Neural cell (in vitro differentiated cells): ENCODE data around the gene ADAMTS16.

ENCODE experiments used
- CTCF ChIP-seq: fragments of 450-650 bp; IDR thresholded peaks from 2 replicates; pipeline ENCODE4 v1.5.1; 2014; ENCODE audit warnings: antibody characterized with exemption, mild to moderate bottlenecking, moderate library complexity; ENCODE audit not compliant: poor library complexity, severe bottlenecking
- EP300 ChIP-seq: fragments of 450-650 bp; conservative IDR thresholded peaks from 2 replicates; pipeline ENCODE4 v1.6.1; 2014; ENCODE audit warnings: antibody characterized with exemption, mild to moderate bottlenecking, moderate library complexity; ENCODE audit not compliant: poor library complexity, severe bottlenecking
- EZH2 ChIP-seq: fragments of 200-600, 300-800 bp; shearing (Covaris generic), sonication (generic); IDR thresholded peaks from 2 replicates; pipeline ENCODE4 v1.6.1; 2014; ENCODE audit warnings: antibody characterized with exemption, low read length, borderline replicate concordance, mild to moderate bottlenecking; ENCODE audit not compliant: insufficient read depth, poor library complexity, severe bottlenecking
- POLR2AphosphoS5 ChIP-seq: IDR thresholded peaks from 2 replicates; pipeline ENCODE4 v1.6.1; 2012
- RAD21 ChIP-seq: fragments of 450-650 bp; conservative IDR thresholded peaks from 2 replicates; pipeline ENCODE4 v1.6.1; 2014; ENCODE audit warnings: antibody characterized with exemption, mild to moderate bottlenecking, moderate library complexity
- SMC3 ChIP-seq: fragments of 450-650 bp; conservative IDR thresholded peaks from 2 replicates; pipeline ENCODE4 v1.6.1; 2014; ENCODE audit warnings: antibody characterized with exemption, mild to moderate bottlenecking, moderate library complexity; ENCODE audit not compliant: poor library complexity
- TAF1 ChIP-seq: IDR thresholded peaks from 2 replicates; pipeline ENCODE4 v1.6.1; 2012; ENCODE audit warnings: low read depth

- TF ChIP-seq CTCF: no peak
- TF ChIP-seq POLR2AphosphoS5: no peak
- TF ChIP-seq SMC3: no peak
- TF ChIP-seq TAF1: no peak
- no peak for TF ChIP-seq EP300
- TF ChIP-seq EZH2: no peak
- TF ChIP-seq RAD21: no peak
These were observed 213.6 kb downstream of the ADAMTS16 start for GRCh38 chr5:5353681-5354080.
